ENCODE measurements around the gene ADGRD2. TPM values are rescaled to one million over a fixed set of nuclear protein-coding genes. Genes with fewer than 3 reads are reported as not detected.

Gene ADGRD2
- polyA plus RNA-seq, 1 donor (not counting 4 experiments of a cell fraction or from before 2014, with no cell fraction given), result not detected

GRCh38 chr9:124454296-124454695 lies 4.0 kb downstream of the ADGRD2 start:
- DNase-seq (ENCODE audit: low read depth, low spot score) (no peak), FAIRE-seq (no peak)
- H3K36me3 ChIP-seq (ENCODE audit: control insufficient read depth in 2 of 2, extremely low read depth in 1 of 2, insufficient read depth in 2 of 2, low read length in 2 of 2), result no peaks in the 10 kb centered on the region
- no peak overlapping the region for H3K9ac ChIP-seq (ENCODE audit: control insufficient read depth, extremely low read depth, insufficient read depth, low read length)
- no peaks in the 10 kb centered on the region for H3K9me1 ChIP-seq (ENCODE audit: control insufficient read depth, extremely low read depth, insufficient read depth, low read length)
- no peak overlapping the region for H3K4me3 ChIP-seq (ENCODE audit: control insufficient read depth in 2 of 3, extremely low read depth in 1 of 3, insufficient read depth in 2 of 3, low read depth in 1 of 3, low read length in 3 of 3)
- no peaks in the 10 kb centered on the region for H3K79me2 ChIP-seq (ENCODE audit: control insufficient read depth, insufficient read depth, low read length)
- H4K20me1 ChIP-seq (ENCODE audit: control insufficient read depth, extremely low read depth, insufficient read depth, low read length), result no peaks in the 10 kb centered on the region
- no peak overlapping the region for H3K27ac ChIP-seq (ENCODE audit: control insufficient read depth, insufficient read depth, low read length)
- H3K4me1 ChIP-seq (ENCODE audit: control insufficient read depth, extremely low read depth, insufficient read depth, low read length), result peaks cover 2% of the 10 kb centered on the region
- TF ChIP-seq EZH2 (IDR thresholded peaks at IDR 0.05; ENCODE audit: low read length) (no peak), CTCF (optimal IDR thresholded peaks at IDR 0.05 in 1 of 3, IDR thresholded peaks at IDR 0.05 in 1 of 3, conservative IDR thresholded peaks at IDR 0.05 in 1 of 3; ENCODE audit: extremely low read depth in 1 of 3, insufficient read depth in 2 of 3, low read length in 3 of 3) (no peak)
- no peak overlapping the region for H2AFZ ChIP-seq (ENCODE audit: control insufficient read depth, low read length)
- peaks cover 11% of the 10 kb centered on the region for H3K27me3 ChIP-seq (ENCODE audit: control insufficient read depth, extremely low read depth, insufficient read depth, low read length)
- peaks cover 3% of the 10 kb centered on the region for H3K9me3 ChIP-seq (ENCODE audit: control insufficient read depth, low read depth, low read length)
- no peak overlapping the region for H3K4me2 ChIP-seq (ENCODE audit: control insufficient read depth, extremely low read depth, insufficient read depth, low read depth, low read length)
- dilution Hi-C loops (cut with MboI; ENCODE audit: extremely low pct_ligation_motif_present, low sequenced_read_pairs), result no loop called here

- dilution Hi-C loops (cut with MboI; ENCODE audit: extremely low pct_ligation_motif_present, low sequenced_read_pairs), result no loop called here
- Histone ChIP-seq H3K27ac (ENCODE audit: control insufficient read depth, insufficient read depth, low read length) (no peak overlapping the region), H3K27me3 (ENCODE audit: control insufficient read depth, extremely low read depth, insufficient read depth, low read length) (peaks cover 11% of the 10 kb centered on the region), H2AFZ (ENCODE audit: control insufficient read depth, low read length) (no peak overlapping the region), H3K79me2 (ENCODE audit: control insufficient read depth, insufficient read depth, low read length) (no peaks in the 10 kb centered on the region), H3K4me1 (ENCODE audit: control insufficient read depth, extremely low read depth, insufficient read depth, low read length) (peaks cover 2% of the 10 kb centered on the region), H3K9me3 (ENCODE audit: control insufficient read depth, low read depth, low read length) (peaks cover 3% of the 10 kb centered on the region), H4K20me1 (ENCODE audit: control insufficient read depth, extremely low read depth, insufficient read depth, low read length) (no peaks in the 10 kb centered on the region), H3K4me3 (ENCODE audit: control insufficient read depth in 2 of 3, extremely low read depth in 1 of 3, insufficient read depth in 2 of 3, low read depth in 1 of 3, low read length in 3 of 3) (no peak overlapping the region), H3K9ac (ENCODE audit: control insufficient read depth, extremely low read depth, insufficient read depth, low read length) (no peak overlapping the region), H3K4me2 (ENCODE audit: control insufficient read depth, extremely low read depth, insufficient read depth, low read depth, low read length) (no peak overlapping the region), H3K36me3 (ENCODE audit: control insufficient read depth in 2 of 2, extremely low read depth in 1 of 2, insufficient read depth in 2 of 2, low read length in 2 of 2) (no peaks in the 10 kb centered on the region), H3K9me1 (ENCODE audit: control insufficient read depth, extremely low read depth, insufficient read depth, low read length) (no peaks in the 10 kb centered on the region)
- FAIRE-seq (no peak), DNase-seq (ENCODE audit: low read depth, low spot score) (no peak)
- TF ChIP-seq CTCF (optimal IDR thresholded peaks at IDR 0.05 in 1 of 3, IDR thresholded peaks at IDR 0.05 in 1 of 3, conservative IDR thresholded peaks at IDR 0.05 in 1 of 3; ENCODE audit: extremely low read depth in 1 of 3, insufficient read depth in 2 of 3, low read length in 3 of 3) (no peak), EZH2 (IDR thresholded peaks at IDR 0.05; ENCODE audit: low read length) (no peak)
Observed at GRCh38 chr9:124454791-124455443, 4.7 kb downstream of the ADGRD2 start.

Data from keratinocyte (primary cell).